B cell (primary cell): ENCODE results near the gene PCSK6. TPM values are rescaled to one million over a fixed set of nuclear protein-coding genes. Genes with fewer than 3 reads are reported as not detected.

ENCODE experiments used
- ATAC-seq: fragments of 200-7000 bp; cut with Tn5 transposase; one replicate; pipeline ENCODE4 v1.10.0; 2021; ENCODE audit warnings: low read depth, mild to moderate bottlenecking, moderate number of reproducible peaks, moderate library complexity
- CTCF ChIA-PET: fragments of 350-600 bp; sonication (Branson Sonifier 250); formaldehyde crosslinking; loops from one replicate; lab custom pipeline; 2021; ENCODE audit warnings: antibody characterized with exemption, inconsistent platforms; lab: Charles Lee
- POLR2A ChIA-PET: fragments of 350-600 bp; sonication (Branson Sonifier 250); formaldehyde crosslinking; loops from one replicate; lab custom pipeline; 2021; ENCODE audit warnings: antibody characterized with exemption; lab: Charles Lee
- DNase-seq: peaks from one replicate; pipeline ENCODE4 v3.0.0; 2013
- H2AFZ ChIP-seq: 2 replicates; pipeline ENCODE4 v1.6.1; 2012; ENCODE audit warnings: mild to moderate bottlenecking, low read depth, low read length; ENCODE audit not compliant: insufficient read depth, poor library complexity, severe bottlenecking
- H3K27ac ChIP-seq, 2 donors: 1 replicate in 1 of 2; 2 replicates in 1 of 2; pipeline ENCODE4 v1.5.1; 2012 to 2013; ENCODE audit warnings: low read length in 2 of 2, mild to moderate bottlenecking in 2 of 2, moderate library complexity in 1 of 2
- H3K27me3 ChIP-seq, 4 experiments: fragments of 200-600 bp in 1 of 4; sonication (generic) in 1 of 4; replicated peaks in 1 of 4; 1 replicate in 2 of 4; 2 replicates in 2 of 4; pipeline versions ENCODE4 v1.6.1 to v1.7.0; 2013 to 2016; ENCODE audit warnings: low read length in 3 of 4, mild to moderate bottlenecking in 2 of 4, mixed read lengths in 1 of 4, moderate library complexity in 1 of 4; ENCODE audit not compliant: insufficient read depth in 4 of 4, control insufficient read depth in 3 of 4; ENCODE audit errors: control extremely low read depth in 1 of 4
- H3K36me3 ChIP-seq, 2 experiments: replicated peaks in 1 of 2; 1 replicate in 1 of 2; 2 replicates in 1 of 2; pipeline versions ENCODE4 v1.6.1 to v1.7.1; 2013; ENCODE audit warnings: low read length in 1 of 2; ENCODE audit not compliant: insufficient read depth in 2 of 2, control insufficient read depth in 1 of 2; ENCODE audit errors: control extremely low read depth in 1 of 2, extremely low read depth in 1 of 2
- H3K4me1 ChIP-seq, 2 donors: fragments of 200-600 bp in 1 of 2; sonication (generic) in 1 of 2; 1 replicate in 1 of 2; 2 replicates in 1 of 2; pipeline versions ENCODE4 v1.5.1 to v1.6.1; 2013 to 2017; ENCODE audit warnings: low read length in 2 of 2; ENCODE audit not compliant: control insufficient read depth in 2 of 2, insufficient read depth in 2 of 2
- H3K4me2 ChIP-seq: replicated peaks from 2 replicates; pipeline ENCODE3; 2012; ENCODE audit warnings: mild to moderate bottlenecking, low read depth, low read length; ENCODE audit not compliant: poor library complexity, severe bottlenecking
- H3K4me3 ChIP-seq, 5 experiments: fragments of 200-600 bp in 1 of 5; sonication (generic) in 1 of 5; 1 replicate in 3 of 5; 2 replicates in 2 of 5; pipeline versions ENCODE4 v1.5.1 to v1.7.0; 2011 to 2016; ENCODE audit warnings: low read length in 4 of 5, mild to moderate bottlenecking in 4 of 5, low read depth in 2 of 5, control low read depth in 1 of 5, moderate library complexity in 1 of 5; ENCODE audit not compliant: insufficient read depth in 1 of 5; ENCODE audit errors: control extremely low read depth in 1 of 5, extremely low read depth in 1 of 5
- H3K79me2 ChIP-seq: fragments of 200-600 bp; sonication (generic); one replicate; pipeline ENCODE4 v1.6.0; 2016; ENCODE audit warnings: low read length; ENCODE audit not compliant: control insufficient read depth, insufficient read depth
- H3K9ac ChIP-seq: fragments of 200-600 bp; sonication (generic); 2 replicates; pipeline ENCODE4 v1.6.1; 2017; ENCODE audit warnings: mild to moderate bottlenecking, low read length, moderate library complexity
- H3K9me3 ChIP-seq, 3 donors: one replicate each; pipeline versions ENCODE4 v1.6.1 to v1.7.1; 2013; ENCODE audit warnings: low read length in 2 of 3; ENCODE audit not compliant: control insufficient read depth in 2 of 3, insufficient read depth in 1 of 3; ENCODE audit errors: control extremely low read depth in 1 of 3
- H4K20me1 ChIP-seq: 2 replicates; pipeline ENCODE4 v1.6.0; 2012; ENCODE audit warnings: mild to moderate bottlenecking, low read length; ENCODE audit not compliant: insufficient read depth, control insufficient read depth, poor library complexity, severe bottlenecking
- H3K27ac Mint-ChIP-seq: one replicate; pipeline ENCODE4 v1.8.0; 2021; ENCODE audit warnings: mixed read lengths
- H3K27me3 Mint-ChIP-seq: one replicate; pipeline ENCODE4 v1.8.0; 2021; ENCODE audit warnings: mixed read lengths
- H3K4me1 Mint-ChIP-seq: one replicate; pipeline ENCODE4 v1.8.0; 2021; ENCODE audit warnings: mixed read lengths
- H3K4me3 Mint-ChIP-seq: one replicate; pipeline ENCODE4 v1.8.0; 2021; ENCODE audit warnings: mixed read lengths
- H3K9me3 Mint-ChIP-seq: one replicate; pipeline ENCODE4 v1.8.0; 2022; ENCODE audit warnings: mixed read lengths; ENCODE audit not compliant: insufficient read depth
- CTCF ChIP-seq: fragments of 200-600 bp; IDR thresholded peaks from one replicate; pipeline ENCODE4 v1.8.0; 2022; ENCODE audit warnings: antibody characterized with exemption, mild to moderate bottlenecking
- EZH2 ChIP-seq: IDR thresholded peaks from 2 replicates; pipeline ENCODE4 v1.6.1; 2012; ENCODE audit warnings: borderline replicate concordance, low read depth, mild to moderate bottlenecking, moderate library complexity, low read length; ENCODE audit not compliant: insufficient read depth, poor library complexity, severe bottlenecking
- WGBS: methylation state at CpG from one replicate; pipeline ENCODE4 v1.1.5; 2013; ENCODE audit warnings: missing lambda C conversion rate; ENCODE audit not compliant: insufficient coverage; 5-methylcytosine and 5-hydroxymethylcytosine counted together
- intact Hi-C: fragments of 100-400 bp; cut with micrococcal nuclease; formaldehyde crosslinking; loops from one replicate; pipeline ENCODE4 v1.10.0; 2022
- polyA plus RNA-seq: library from polyadenylated mRNA; depleted of rRNA; stranded (reverse); fragments of >200 nt; gene quantifications from 2 replicates; pipeline ENCODE4 v1.2.3, GENCODE V29; 2012
- total RNA-seq, 2 donors: library from RNA; stranded (reverse); fragments of 120-200 nt in 1 of 2; gene quantifications; 1 replicate in 1 of 2; 2 replicates in 1 of 2; pipeline versions ENCODE4 v1.2.3 to v1.2.4, GENCODE V29; 2013 to 2022

The PCSK6 gene
- total and polyA plus RNA-seq, 2 donors (not counting 1 experiment from before 2014, with no cell fraction given): 0.66 to 1.6 TPM

- WGBS: 100% methylated on average over 7 of the region's 7 CpGs
- Histone ChIP-seq H3K27me3 (no peaks in the 10 kb centered on the region), H3K4me1 (no peaks in the 10 kb centered on the region), H3K9me3 (no peaks in the 10 kb centered on the region), H3K4me2 (no peak overlapping the region), H3K4me3 (no peak overlapping the region), H3K27ac (no peak overlapping the region), H3K79me2 (no peaks in the 10 kb centered on the region), H4K20me1 (no peaks in the 10 kb centered on the region), H3K9ac (no peak overlapping the region), H3K36me3 (no peaks in the 10 kb centered on the region), H2AFZ (no peak overlapping the region)
- ChIA-PET POLR2A (no interaction called here), CTCF (no interaction called here)
- peaks cover 4% of the 10 kb centered on the region for H3K27me3 Mint-ChIP-seq
- no peaks in the 10 kb centered on the region for H3K9me3 Mint-ChIP-seq
- TF ChIP-seq CTCF (no peak), EZH2 (no peak)
- no peaks in the 10 kb centered on the region for H3K4me1 Mint-ChIP-seq
- ATAC-seq (no peak), DNase-seq (no peak)
- intact Hi-C loops: no loop called here
- H3K4me3 Mint-ChIP-seq: no peak overlapping the region
- H3K27ac Mint-ChIP-seq: no peak overlapping the region
Observed at GRCh38 chr15:101310161-101310480, 179.4 kb downstream of the PCSK6 start.

- intact Hi-C loops: no loop called here
- no peaks in the 10 kb centered on the region for H3K36me3 ChIP-seq
- Mint-ChIP-seq H3K27ac (no peak overlapping the region), H3K4me1 (no peaks in the 10 kb centered on the region), H3K4me3 (no peak overlapping the region), H3K27me3 (peaks cover 4% of the 10 kb centered on the region), H3K9me3 (no peaks in the 10 kb centered on the region)
- WGBS: 91% methylated on average over 26 of the region's 26 CpGs
- no peaks in the 10 kb centered on the region for H3K9me3 ChIP-seq
- no peak overlapping the region for H3K4me3 ChIP-seq
- H4K20me1 ChIP-seq: no peaks in the 10 kb centered on the region
- H3K4me1 ChIP-seq: no peaks in the 10 kb centered on the region
- no peak for TF ChIP-seq CTCF
- no peak for TF ChIP-seq EZH2
- no peak overlapping the region for H2AFZ ChIP-seq
- no peak overlapping the region for H3K4me2 ChIP-seq
- DNase-seq (no peak), ATAC-seq (no peak)
- POLR2A ChIA-PET: no interaction called here
- H3K27ac ChIP-seq: no peak overlapping the region
- H3K27me3 ChIP-seq: no peaks in the 10 kb centered on the region
- no peaks in the 10 kb centered on the region for H3K79me2 ChIP-seq
- CTCF ChIA-PET: no interaction called here
- H3K9ac ChIP-seq: no peak overlapping the region
Observed at GRCh38 chr15:101309436-101310160, 179.9 kb downstream of the PCSK6 start.
